Loucy (cell line): ENCODE results near the gene WDTC1.

ENCODE experiments used
- H2AFZ ChIP-seq: fragments of 200-600 bp; sonication (generic); 2 replicates; pipeline ENCODE4 v1.6.0; 2016; ENCODE audit warnings: antibody characterized with exemption, mild to moderate bottlenecking, low read length, moderate library complexity
- H3F3A ChIP-seq: fragments of 200-600 bp; 2 replicates; pipeline ENCODE4 v1.6.0; 2016; ENCODE audit warnings: antibody characterized with exemption, low read depth, mild to moderate bottlenecking
- H3K27me3 ChIP-seq: fragments of 200-600 bp; sonication (generic); 2 replicates; pipeline ENCODE4 v1.6.1; 2014; ENCODE audit warnings: low read length, mild to moderate bottlenecking; ENCODE audit not compliant: insufficient read depth, poor library complexity, severe bottlenecking
- H3K36me3 ChIP-seq: fragments of 200-600 bp; sonication (generic); 2 replicates; pipeline ENCODE4 v1.6.1; 2016; ENCODE audit warnings: low read length; ENCODE audit not compliant: insufficient read depth
- H3K4me1 ChIP-seq: fragments of 200-600 bp; sonication (generic); 2 replicates; pipeline ENCODE4 v1.5.1; 2014; ENCODE audit warnings: low read length, mild to moderate bottlenecking; ENCODE audit not compliant: insufficient read depth, poor library complexity, severe bottlenecking
- H3K4me2 ChIP-seq: fragments of 200-600 bp; sonication (generic); 2 replicates; pipeline ENCODE4 v1.6.0; 2014; ENCODE audit warnings: antibody characterized with exemption, low read length, low read depth, mild to moderate bottlenecking; ENCODE audit not compliant: poor library complexity, severe bottlenecking
- H3K4me3 ChIP-seq: fragments of 200-600 bp; sonication (generic); 2 replicates; pipeline ENCODE4 v1.5.1; 2014; ENCODE audit warnings: low read length, mild to moderate bottlenecking, mixed read lengths; ENCODE audit not compliant: poor library complexity, severe bottlenecking
- H3K79me2 ChIP-seq: fragments of 200-600 bp; sonication (generic); 2 replicates; pipeline ENCODE4 v1.6.1; 2014; ENCODE audit warnings: low read length; ENCODE audit not compliant: insufficient read depth
- H3K9ac ChIP-seq: fragments of 200-600 bp; sonication (generic); 2 replicates; pipeline ENCODE4 v1.6.0; 2014; ENCODE audit warnings: mild to moderate bottlenecking, low read depth, low read length, moderate library complexity; ENCODE audit not compliant: poor library complexity, severe bottlenecking
- H3K9me2 ChIP-seq: fragments of 200-600 bp; sonication (generic); replicated peaks from 2 replicates; pipeline ENCODE4 v1.6.1; 2016; ENCODE audit warnings: low read depth, low read length, mixed read lengths
- H3K9me3 ChIP-seq: fragments of 200-600 bp; sonication (generic); 2 replicates; pipeline ENCODE4 v1.6.1; 2014; ENCODE audit warnings: mild to moderate bottlenecking, antibody characterized with exemption, low read length, low read depth; ENCODE audit not compliant: insufficient read depth
- H4K20me1 ChIP-seq: fragments of 200-600 bp; sonication (generic); 2 replicates; pipeline ENCODE4 v1.6.0; 2014; ENCODE audit warnings: antibody characterized with exemption, low read length, mild to moderate bottlenecking; ENCODE audit not compliant: insufficient read depth, poor library complexity, severe bottlenecking
- EZH2phosphoT487 ChIP-seq: fragments of 200-600 bp; IDR thresholded peaks from 2 replicates; pipeline ENCODE4 v1.6.1; 2018; ENCODE audit warnings: antibody characterized with exemption, mild to moderate bottlenecking, moderate library complexity, borderline replicate concordance
- TF ChIP-seq, protein P1 (sequence below): fragments of 200-600 bp; sonication (generic); conservative IDR thresholded peaks from 2 replicates; pipeline ENCODE4 v1.5.1; 2014; ENCODE audit warnings: mild to moderate bottlenecking, antibody characterized with exemption, low read length

The WDTC1 gene

DNA sequence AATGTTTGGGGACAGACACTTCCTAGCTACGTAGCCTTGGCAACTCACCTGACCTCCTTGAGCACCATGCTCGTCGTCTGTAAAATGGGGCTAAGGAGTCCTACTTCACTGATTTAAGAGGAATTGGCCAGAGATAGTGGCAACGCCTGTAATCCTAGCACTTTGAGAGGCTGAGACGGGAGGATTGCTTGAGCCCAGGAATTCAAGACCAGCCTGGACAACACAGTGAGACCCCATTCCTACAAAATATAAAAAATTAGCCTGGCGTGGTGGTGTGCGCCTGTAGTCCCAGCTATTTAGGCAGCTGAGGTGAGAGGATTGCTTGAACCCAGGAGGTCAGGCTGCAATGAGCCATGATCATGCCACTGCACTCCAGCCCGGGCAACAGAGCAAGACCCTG is 111.9 kb downstream of the WDTC1 start:
- Histone ChIP-seq H3K9me3 (no peaks in the 10 kb centered on the region), H3K9ac (no peak overlapping the region), H3K4me1 (peaks cover 15% of the 10 kb centered on the region), H3F3A (no peaks in the 10 kb centered on the region), H3K27me3 (no peaks in the 10 kb centered on the region), H3K4me2 (no peak overlapping the region), H4K20me1 (no peaks in the 10 kb centered on the region), H3K4me3 (no peak overlapping the region), H3K9me2 (no peaks in the 10 kb centered on the region), H3K79me2 (peaks cover 40% of the 10 kb centered on the region), H2AFZ (no peak overlapping the region), H3K36me3 (peaks cover 5% of the 10 kb centered on the region; the same call in 1 of the 2 replicates)
- TF ChIP-seq, protein P1, sequence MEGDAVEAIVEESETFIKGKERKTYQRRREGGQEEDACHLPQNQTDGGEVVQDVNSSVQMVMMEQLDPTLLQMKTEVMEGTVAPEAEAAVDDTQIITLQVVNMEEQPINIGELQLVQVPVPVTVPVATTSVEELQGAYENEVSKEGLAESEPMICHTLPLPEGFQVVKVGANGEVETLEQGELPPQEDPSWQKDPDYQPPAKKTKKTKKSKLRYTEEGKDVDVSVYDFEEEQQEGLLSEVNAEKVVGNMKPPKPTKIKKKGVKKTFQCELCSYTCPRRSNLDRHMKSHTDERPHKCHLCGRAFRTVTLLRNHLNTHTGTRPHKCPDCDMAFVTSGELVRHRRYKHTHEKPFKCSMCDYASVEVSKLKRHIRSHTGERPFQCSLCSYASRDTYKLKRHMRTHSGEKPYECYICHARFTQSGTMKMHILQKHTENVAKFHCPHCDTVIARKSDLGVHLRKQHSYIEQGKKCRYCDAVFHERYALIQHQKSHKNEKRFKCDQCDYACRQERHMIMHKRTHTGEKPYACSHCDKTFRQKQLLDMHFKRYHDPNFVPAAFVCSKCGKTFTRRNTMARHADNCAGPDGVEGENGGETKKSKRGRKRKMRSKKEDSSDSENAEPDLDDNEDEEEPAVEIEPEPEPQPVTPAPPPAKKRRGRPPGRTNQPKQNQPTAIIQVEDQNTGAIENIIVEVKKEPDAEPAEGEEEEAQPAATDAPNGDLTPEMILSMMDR, result no peak
- TF ChIP-seq EZH2phosphoT487, result no peak

DNA sequence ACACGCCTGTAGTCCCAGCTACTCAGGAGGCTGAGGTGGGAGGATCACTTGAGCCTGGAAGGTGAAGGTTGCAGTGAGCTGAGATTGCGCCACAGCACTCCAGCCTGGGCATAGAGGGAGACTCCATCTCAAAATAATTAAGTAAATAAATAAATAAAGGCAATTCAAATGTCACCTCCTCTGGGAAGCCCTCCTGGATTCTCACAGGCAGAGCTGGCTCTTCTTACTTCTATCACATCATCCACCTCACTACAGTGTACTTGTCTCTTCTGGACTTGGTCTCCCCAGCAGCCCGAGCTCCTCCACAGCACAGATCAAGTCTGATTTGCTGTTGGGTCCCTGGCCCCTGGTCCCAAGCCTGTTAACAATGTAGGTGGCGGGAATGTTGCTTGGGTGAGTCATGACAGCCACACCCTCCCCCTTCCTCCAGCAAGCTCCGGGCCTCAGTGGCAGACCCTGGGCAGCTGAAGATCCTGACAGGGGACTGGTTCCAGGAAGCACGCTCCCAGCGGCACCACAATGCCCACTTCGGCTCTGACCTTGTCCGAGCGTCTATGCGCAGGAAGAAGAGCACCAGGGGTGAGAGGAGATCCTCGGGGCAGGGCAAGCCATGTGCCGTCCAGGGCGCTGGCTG is 112.7 kb downstream of the WDTC1 start:
- Histone ChIP-seq H3K9me2 (no peaks in the 10 kb centered on the region), H3K4me1 (peaks cover 12% of the 10 kb centered on the region), H3K9me3 (no peaks in the 10 kb centered on the region), H3K4me2 (no peak overlapping the region), H2AFZ (no peak overlapping the region), H4K20me1 (no peaks in the 10 kb centered on the region), H3K79me2 (peaks cover 38% of the 10 kb centered on the region), H3F3A (no peaks in the 10 kb centered on the region), H3K27me3 (no peaks in the 10 kb centered on the region), H3K9ac (no peak overlapping the region), H3K4me3 (no peak overlapping the region), H3K36me3 (peaks cover 5% of the 10 kb centered on the region; the same call in 1 of the 2 replicates)
- TF ChIP-seq, protein P1, result no peak
- no peak for TF ChIP-seq EZH2phosphoT487

DNA sequence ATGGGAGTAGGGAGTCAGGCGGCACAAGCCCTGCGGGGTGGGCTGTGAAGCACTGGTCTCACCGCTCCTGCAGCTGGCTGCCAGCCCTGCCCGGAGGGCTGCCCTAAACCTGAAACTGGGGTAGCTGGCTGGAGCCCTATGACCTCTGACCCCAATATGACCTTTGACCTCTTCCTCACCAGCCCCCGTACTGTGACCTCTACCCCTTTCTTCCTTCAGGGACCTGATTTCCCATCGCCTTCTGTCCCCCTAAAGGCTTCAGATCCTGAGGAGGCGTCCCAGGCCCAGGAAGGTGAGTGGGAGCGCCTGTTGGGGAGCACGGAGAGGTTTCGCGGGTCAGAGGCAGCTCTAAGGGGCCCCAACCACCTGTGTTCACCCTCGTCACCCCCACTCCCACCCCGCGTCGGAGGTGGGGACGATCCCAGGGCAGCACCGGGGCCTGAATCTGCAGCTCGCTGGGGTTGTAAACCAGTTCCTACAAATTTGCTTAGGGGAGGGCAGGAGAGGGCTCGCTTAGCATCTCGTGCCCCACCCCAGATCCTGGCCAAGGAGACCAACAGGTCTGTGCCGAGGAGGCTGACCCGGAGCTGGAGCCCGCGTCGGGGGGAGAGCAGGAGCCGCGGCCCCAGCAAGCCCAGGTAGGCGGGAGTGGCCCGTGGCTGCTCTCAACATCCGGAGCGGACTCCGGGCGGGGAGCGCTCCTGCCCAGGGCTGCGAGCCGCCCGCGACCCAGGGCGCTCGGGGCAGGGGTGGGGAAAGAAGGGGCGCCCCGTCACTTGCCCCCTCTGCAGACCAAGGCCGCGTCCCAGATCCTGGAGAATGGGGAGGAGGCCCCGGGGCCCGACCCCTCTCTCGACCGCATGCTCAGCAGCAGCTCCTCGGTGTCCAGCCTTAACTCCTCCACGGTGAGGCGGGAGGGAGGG is 114.7 kb downstream of the WDTC1 start:
- Histone ChIP-seq H2AFZ (no peak overlapping the region), H3K4me2 (no peak overlapping the region), H3K79me2 (peaks cover 19% of the 10 kb centered on the region; the same call in 1 of the 2 replicates), H3K4me1 (peaks cover 12% of the 10 kb centered on the region), H3F3A (no peaks in the 10 kb centered on the region), H3K4me3 (no peak overlapping the region), H3K9ac (no peak overlapping the region), H3K27me3 (no peaks in the 10 kb centered on the region), H3K9me3 (no peaks in the 10 kb centered on the region), H3K36me3 (peaks cover 5% of the 10 kb centered on the region; the same call in 1 of the 2 replicates), H4K20me1 (no peaks in the 10 kb centered on the region), H3K9me2 (no peaks in the 10 kb centered on the region)
- TF ChIP-seq, protein P1, result no peak
- TF ChIP-seq EZH2phosphoT487, result no peak
